WTC11 (cell line): Measurements from ENCODE around the gene CCR8.

ENCODE experiments used
- AR ChIP-seq: fragments of 250-450 bp; sonication (Bioruptor Pico); IDR thresholded peaks from 2 replicates; pipeline ENCODE4 v1.9.0; 2021; ENCODE audit warnings: mild to moderate bottlenecking
- CREB1 ChIP-seq: sonication (generic); formaldehyde crosslinking; IDR thresholded peaks from 2 replicates; pipeline ENCODE4 v1.8.0; 2023; ENCODE audit warnings: mild to moderate bottlenecking, missing genetic modification reagents
- CTCF ChIP-seq: fragments of 200-600 bp; IDR thresholded peaks from 2 replicates; pipeline ENCODE4 v1.8.0; 2022; ENCODE audit warnings: antibody characterized with exemption
- ESRRA ChIP-seq: sonication (generic); formaldehyde crosslinking; IDR thresholded peaks from 2 replicates; pipeline ENCODE4 v1.8.1; 2022; ENCODE audit warnings: mild to moderate bottlenecking, missing genetic modification reagents, borderline replicate concordance
- JUN ChIP-seq: sonication (generic); formaldehyde crosslinking; IDR thresholded peaks from 2 replicates; pipeline ENCODE4 v1.8.0; 2023; ENCODE audit warnings: mild to moderate bottlenecking, missing genetic modification reagents
- KAT7 ChIP-seq: sonication (generic); formaldehyde crosslinking; IDR thresholded peaks from 2 replicates; pipeline ENCODE4 v1.8.1; 2023; ENCODE audit warnings: missing genetic modification reagents, mild to moderate bottlenecking, borderline replicate concordance
- NFYB ChIP-seq: sonication (generic); formaldehyde crosslinking; conservative IDR thresholded peaks from 2 replicates; pipeline ENCODE4 v1.8.0; 2022; ENCODE audit warnings: low read depth, missing genetic modification reagents
- ZNF121 ChIP-seq: sonication (generic); formaldehyde crosslinking; IDR thresholded peaks from 2 replicates; pipeline ENCODE4 v1.8.0; 2023; ENCODE audit warnings: missing genetic modification reagents
- ZNF138 ChIP-seq: sonication (generic); formaldehyde crosslinking; conservative IDR thresholded peaks from 2 replicates; pipeline ENCODE4 v1.8.1; 2022; ENCODE audit warnings: mild to moderate bottlenecking, moderate library complexity, missing genetic modification reagents
- ZNF423 ChIP-seq: fragments of 250-450 bp; sonication (Bioruptor Pico); IDR thresholded peaks from 2 replicates; pipeline ENCODE4 v2.1.2; 2022; ENCODE audit warnings: mild to moderate bottlenecking, moderate library complexity
- TF ChIP-seq, protein P1 (sequence below): sonication (generic); formaldehyde crosslinking; IDR thresholded peaks from 2 replicates; pipeline ENCODE4 v1.8.1; 2022; ENCODE audit warnings: low read depth, missing genetic modification reagents, borderline replicate concordance
- TF ChIP-seq, protein P2 (sequence below): sonication (generic); formaldehyde crosslinking; IDR thresholded peaks from 2 replicates; pipeline ENCODE4 v1.8.1; 2022; ENCODE audit warnings: low read depth, mild to moderate bottlenecking, moderate library complexity, missing genetic modification reagents, borderline replicate concordance
- TF ChIP-seq, protein P3 (sequence below): sonication (generic); formaldehyde crosslinking; IDR thresholded peaks from 2 replicates; pipeline ENCODE4 v1.8.1; 2023; ENCODE audit warnings: mild to moderate bottlenecking, missing genetic modification reagents, moderate library complexity
- TF ChIP-seq, protein P4 (sequence below): sonication (generic); formaldehyde crosslinking; IDR thresholded peaks from 2 replicates; pipeline ENCODE4 v1.8.1; 2023; ENCODE audit warnings: mild to moderate bottlenecking, moderate library complexity, missing genetic modification reagents

DNA sequence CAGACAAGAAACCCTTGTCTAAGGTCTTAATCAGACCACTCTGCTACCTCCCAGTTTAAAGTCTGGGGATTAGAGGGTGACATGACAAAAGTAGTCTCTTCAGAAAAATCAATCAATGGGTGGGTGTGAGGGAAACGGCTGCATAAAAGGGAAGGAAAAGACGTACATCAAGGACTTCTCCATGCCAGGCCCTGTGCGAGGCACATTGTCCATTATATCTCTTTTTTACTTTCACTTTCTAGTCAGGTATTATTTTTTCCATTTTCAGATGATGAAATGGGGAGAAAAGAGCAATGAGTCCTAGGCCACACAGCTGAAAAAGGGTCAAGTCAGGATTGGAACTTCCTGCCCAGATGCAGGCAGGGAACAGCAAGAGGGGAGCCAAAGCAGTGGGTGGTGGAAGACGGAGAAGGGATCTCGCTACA, 45.0 kb upstream of the CCR8 start:
- TF ChIP-seq ZNF138 (CRISPR knock-in tag) (no peak), KAT7 (CRISPR knock-in tag) (no peak), CTCF (no peak), ZNF423 (CRISPR knock-in tag) (no peak), ZNF121 (CRISPR knock-in tag) (no peak), NFYB (CRISPR knock-in tag) (no peak), CREB1 (CRISPR knock-in tag) (no peak), ESRRA (CRISPR knock-in tag) (no peak), JUN (CRISPR knock-in tag) (no peak), AR (CRISPR knock-in tag) (no peak)
- TF ChIP-seq, protein P1, sequence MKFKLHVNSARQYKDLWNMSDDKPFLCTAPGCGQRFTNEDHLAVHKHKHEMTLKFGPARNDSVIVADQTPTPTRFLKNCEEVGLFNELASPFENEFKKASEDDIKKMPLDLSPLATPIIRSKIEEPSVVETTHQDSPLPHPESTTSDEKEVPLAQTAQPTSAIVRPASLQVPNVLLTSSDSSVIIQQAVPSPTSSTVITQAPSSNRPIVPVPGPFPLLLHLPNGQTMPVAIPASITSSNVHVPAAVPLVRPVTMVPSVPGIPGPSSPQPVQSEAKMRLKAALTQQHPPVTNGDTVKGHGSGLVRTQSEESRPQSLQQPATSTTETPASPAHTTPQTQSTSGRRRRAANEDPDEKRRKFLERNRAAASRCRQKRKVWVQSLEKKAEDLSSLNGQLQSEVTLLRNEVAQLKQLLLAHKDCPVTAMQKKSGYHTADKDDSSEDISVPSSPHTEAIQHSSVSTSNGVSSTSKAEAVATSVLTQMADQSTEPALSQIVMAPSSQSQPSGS (CRISPR knock-in tag): no peak
- TF ChIP-seq, protein P2, sequence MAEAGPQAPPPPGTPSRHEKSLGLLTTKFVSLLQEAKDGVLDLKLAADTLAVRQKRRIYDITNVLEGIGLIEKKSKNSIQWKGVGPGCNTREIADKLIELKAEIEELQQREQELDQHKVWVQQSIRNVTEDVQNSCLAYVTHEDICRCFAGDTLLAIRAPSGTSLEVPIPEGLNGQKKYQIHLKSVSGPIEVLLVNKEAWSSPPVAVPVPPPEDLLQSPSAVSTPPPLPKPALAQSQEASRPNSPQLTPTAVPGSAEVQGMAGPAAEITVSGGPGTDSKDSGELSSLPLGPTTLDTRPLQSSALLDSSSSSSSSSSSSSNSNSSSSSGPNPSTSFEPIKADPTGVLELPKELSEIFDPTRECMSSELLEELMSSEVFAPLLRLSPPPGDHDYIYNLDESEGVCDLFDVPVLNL (CRISPR knock-in tag): no peak
- TF ChIP-seq, protein P3, sequence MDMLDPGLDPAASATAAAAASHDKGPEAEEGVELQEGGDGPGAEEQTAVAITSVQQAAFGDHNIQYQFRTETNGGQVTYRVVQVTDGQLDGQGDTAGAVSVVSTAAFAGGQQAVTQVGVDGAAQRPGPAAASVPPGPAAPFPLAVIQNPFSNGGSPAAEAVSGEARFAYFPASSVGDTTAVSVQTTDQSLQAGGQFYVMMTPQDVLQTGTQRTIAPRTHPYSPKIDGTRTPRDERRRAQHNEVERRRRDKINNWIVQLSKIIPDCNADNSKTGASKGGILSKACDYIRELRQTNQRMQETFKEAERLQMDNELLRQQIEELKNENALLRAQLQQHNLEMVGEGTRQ: no peak
- TF ChIP-seq, protein P4, sequence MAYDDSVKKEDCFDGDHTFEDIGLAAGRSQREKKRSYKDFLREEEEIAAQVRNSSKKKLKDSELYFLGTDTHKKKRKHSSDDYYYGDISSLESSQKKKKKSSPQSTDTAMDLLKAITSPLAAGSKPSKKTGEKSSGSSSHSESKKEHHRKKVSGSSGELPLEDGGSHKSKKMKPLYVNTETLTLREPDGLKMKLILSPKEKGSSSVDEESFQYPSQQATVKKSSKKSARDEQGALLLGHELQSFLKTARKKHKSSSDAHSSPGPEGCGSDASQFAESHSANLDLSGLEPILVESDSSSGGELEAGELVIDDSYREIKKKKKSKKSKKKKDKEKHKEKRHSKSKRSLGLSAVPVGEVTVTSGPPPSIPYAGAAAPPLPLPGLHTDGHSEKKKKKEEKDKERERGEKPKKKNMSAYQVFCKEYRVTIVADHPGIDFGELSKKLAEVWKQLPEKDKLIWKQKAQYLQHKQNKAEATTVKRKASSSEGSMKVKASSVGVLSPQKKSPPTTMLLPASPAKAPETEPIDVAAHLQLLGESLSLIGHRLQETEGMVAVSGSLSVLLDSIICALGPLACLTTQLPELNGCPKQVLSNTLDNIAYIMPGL (CRISPR knock-in tag): no peak
